GM08714 (cell line): ENCODE measurements around the gene FSTL1.

Experiments used
- H3K4me3 ChIP-seq: fragments of 200-500 bp; sonication (Bioruptor generic); 2 replicates; pipeline ENCODE4 v1.5.1; 2014; ENCODE audit warnings: mild to moderate bottlenecking, low read length, inconsistent platforms
- ZNF274 ChIP-seq: IDR thresholded peaks from 2 replicates; pipeline ENCODE4 v1.6.1; 2012; ENCODE audit warnings: mild to moderate bottlenecking, low read depth, low read length

The FSTL1 gene

GRCh38 chr3:120355486-120355885 is 95.3 kb downstream of the FSTL1 start:
- TF ChIP-seq ZNF274, result no peak
- H3K4me3 ChIP-seq, result no peak overlapping the region

GRCh38 chr3:120353463-120353862 is 97.3 kb downstream of the FSTL1 start:
- H3K4me3 ChIP-seq, result no peak overlapping the region
- no peak for TF ChIP-seq ZNF274

- no peak for TF ChIP-seq ZNF274
- no peak overlapping the region for H3K4me3 ChIP-seq
These were observed 98.8 kb downstream of the FSTL1 start for GRCh38 chr3:120352017-120352416.

- TF ChIP-seq ZNF274, result no peak
- no peak overlapping the region; the same call in 1 of the 2 replicates for H3K4me3 ChIP-seq
These were observed 100.3 kb downstream of the FSTL1 start for GRCh38 chr3:120350401-120350941.

GRCh38 chr3:120349855-120350125 is 101.0 kb downstream of the FSTL1 start:
- peak overlapping the region; percentile 88 for H3K4me3 ChIP-seq
- TF ChIP-seq ZNF274, result no peak

GRCh38 chr3:120348991-120349854 is 101.6 kb downstream of the FSTL1 start, which contains the start of gene LRRC58:
TSS of gene LRRC58 (minus strand) at chr3:120349354. CDS start at chr3:120349243, 111 bp downstream.
- peak within 1 kb of the TSS; percentile 88 for H3K4me3 ChIP-seq
- no peak for TF ChIP-seq ZNF274

GRCh38 chr3:120348065-120348990 is 102.5 kb downstream of the FSTL1 start:
- TF ChIP-seq ZNF274, result no peak

GRCh38 chr3:120344349-120344748 is 106.4 kb downstream of the FSTL1 start:
- no peak overlapping the region for H3K4me3 ChIP-seq
- no peak for TF ChIP-seq ZNF274

More at GRCh38 chr3:120348065-120348990, 102.5 kb downstream of the FSTL1 start:
- H3K4me3 ChIP-seq, result peak overlapping the region; percentile 88
